SK-N-SH treated with all-trans-retinoic acid at 6 μM for 48 hours (cell line): Measurements from ENCODE around the gene TSHZ2.

Experiments used
- ATAC-seq: fragments of 200-7000 bp; cut with Tn5 transposase; 3 replicates; pipeline ENCODE4 v1.9.1; 2020; ENCODE audit warnings: mild to moderate bottlenecking, moderate library complexity
- ARNTL ChIP-seq: fragments of 450-650 bp; formaldehyde crosslinking; IDR thresholded peaks from 2 replicates; pipeline ENCODE4 v1.5.0; 2020; ENCODE audit warnings: low read depth, mild to moderate bottlenecking, moderate library complexity, borderline replicate concordance
- BACH2 ChIP-seq: fragments of 250-450 bp; sonication (Bioruptor Pico); IDR thresholded peaks from 2 replicates; pipeline ENCODE4 v1.9.0; 2021; ENCODE audit warnings: mild to moderate bottlenecking, borderline replicate concordance
- CREB5 ChIP-seq: fragments of 250-450 bp; sonication (Bioruptor Pico); IDR thresholded peaks from 2 replicates; pipeline ENCODE4 v1.5.1; 2020; ENCODE audit warnings: low read depth, mild to moderate bottlenecking, moderate library complexity
- CSDC2 ChIP-seq: fragments of 250-450 bp; sonication (Bioruptor Pico); IDR thresholded peaks from 2 replicates; pipeline ENCODE4 v1.5.0; 2020; ENCODE audit warnings: mild to moderate bottlenecking, moderate library complexity
- CSRNP3 ChIP-seq: fragments of 250-450 bp; sonication (Bioruptor Pico); IDR thresholded peaks from 2 replicates; pipeline ENCODE4 v1.5.1; 2021; ENCODE audit warnings: mild to moderate bottlenecking, moderate library complexity
- ESRRG ChIP-seq: fragments of 250-450 bp; sonication (Bioruptor Pico); IDR thresholded peaks from 2 replicates; pipeline ENCODE4 v1.6.1; 2021; ENCODE audit warnings: mild to moderate bottlenecking
- GLIS3 ChIP-seq: fragments of 250-450 bp; sonication (Bioruptor Pico); IDR thresholded peaks from 2 replicates; pipeline ENCODE4 v1.5.0; 2020; ENCODE audit warnings: mild to moderate bottlenecking, moderate library complexity
- ISL1 ChIP-seq: fragments of 250-450 bp; sonication (Bioruptor Pico); IDR thresholded peaks from 2 replicates; pipeline ENCODE4 v2.1.2; 2022; ENCODE audit warnings: mild to moderate bottlenecking, moderate library complexity
- OSR1 ChIP-seq: fragments of 250-450 bp; sonication (Bioruptor Pico); IDR thresholded peaks from 2 replicates; pipeline ENCODE4 v1.8.0; 2022; ENCODE audit warnings: moderate library complexity, mild to moderate bottlenecking, inconsistent platforms
- PATZ1 ChIP-seq: fragments of 250-450 bp; sonication (Bioruptor Pico); IDR thresholded peaks from 2 replicates; pipeline ENCODE4 v1.8.0; 2020; ENCODE audit warnings: mild to moderate bottlenecking, moderate library complexity, borderline replicate concordance
- PPARA ChIP-seq: fragments of 250-450 bp; sonication (Bioruptor Pico); IDR thresholded peaks from 2 replicates; pipeline ENCODE4 v1.5.0; 2020; ENCODE audit warnings: mild to moderate bottlenecking, borderline replicate concordance
- RARB ChIP-seq: fragments of 250-450 bp; sonication (Bioruptor Pico); IDR thresholded peaks from 2 replicates; pipeline ENCODE4 v1.8.0; 2021; ENCODE audit warnings: mild to moderate bottlenecking, moderate library complexity
- SNAI2 ChIP-seq: fragments of 250-450 bp; sonication (Bioruptor Pico); IDR thresholded peaks from 2 replicates; pipeline ENCODE4 v1.5.0; 2020; ENCODE audit warnings: mild to moderate bottlenecking, moderate library complexity
- TCF4 ChIP-seq: fragments of 250-450 bp; sonication (Bioruptor Pico); IDR thresholded peaks from 2 replicates; pipeline ENCODE4 v1.8.0; 2021; ENCODE audit warnings: mild to moderate bottlenecking, moderate library complexity, borderline replicate concordance
- TOX ChIP-seq: fragments of 250-450 bp; sonication (Bioruptor Pico); IDR thresholded peaks from 2 replicates; pipeline ENCODE4 v1.8.0; 2021; ENCODE audit warnings: mild to moderate bottlenecking, moderate library complexity, borderline replicate concordance
- TSHZ2 ChIP-seq: fragments of 250-450 bp; sonication (Bioruptor Pico); IDR thresholded peaks from 2 replicates; pipeline ENCODE4 v1.5.0; 2020; ENCODE audit warnings: mild to moderate bottlenecking, moderate library complexity
- ZC3H10 ChIP-seq: fragments of 250-450 bp; sonication (Bioruptor Pico); IDR thresholded peaks from 2 replicates; pipeline ENCODE4 v1.5.1; 2021; ENCODE audit warnings: mild to moderate bottlenecking, moderate library complexity
- ZFP3 ChIP-seq: fragments of 250-450 bp; sonication (Bioruptor Pico); IDR thresholded peaks from 2 replicates; pipeline ENCODE4 v1.5.0; 2020; ENCODE audit warnings: mild to moderate bottlenecking, moderate library complexity
- ZFP30 ChIP-seq: fragments of 450-650 bp; formaldehyde crosslinking; IDR thresholded peaks from 2 replicates; pipeline ENCODE4 v1.5.0; 2022; ENCODE audit warnings: mild to moderate bottlenecking, moderate library complexity
- ZNF565 ChIP-seq: fragments of 450-650 bp; formaldehyde crosslinking; conservative IDR thresholded peaks from 2 replicates; pipeline ENCODE4 v1.5.0; 2020; ENCODE audit warnings: low read depth, mild to moderate bottlenecking, moderate library complexity
- ZNF70 ChIP-seq: fragments of 450-650 bp; formaldehyde crosslinking; IDR thresholded peaks from 2 replicates; pipeline ENCODE4 v1.5.0; 2020; ENCODE audit warnings: mild to moderate bottlenecking, moderate library complexity
- ZNF8 ChIP-seq: fragments of 450-650 bp; formaldehyde crosslinking; IDR thresholded peaks from 2 replicates; pipeline ENCODE4 v1.5.0; 2020; ENCODE audit warnings: mild to moderate bottlenecking, moderate library complexity

The TSHZ2 gene

GRCh38 chr20:53202777-53203176 lies 230.6 kb downstream of the TSHZ2 start:
- no peak for ATAC-seq
- no peak for TF ChIP-seq CREB5 (CRISPR knock-in tag)
- no peak for TF ChIP-seq ESRRG (CRISPR knock-in tag)
- no peak for TF ChIP-seq ZFP3 (CRISPR knock-in tag)
- no peak for TF ChIP-seq OSR1
- no peak for TF ChIP-seq ISL1 (CRISPR knock-in tag)
- TF ChIP-seq TOX (CRISPR knock-in tag): no peak
- TF ChIP-seq ZNF8 (CRISPR knock-in tag): no peak
- no peak for TF ChIP-seq GLIS3
- no peak for TF ChIP-seq ZFP30 (CRISPR knock-in tag)
- TF ChIP-seq SNAI2: no peak
- TF ChIP-seq ARNTL (CRISPR knock-in tag): no peak
- TF ChIP-seq PATZ1: no peak

- no peak for TF ChIP-seq ZC3H10 (CRISPR knock-in tag)
- TF ChIP-seq TCF4 (CRISPR knock-in tag): no peak
- TF ChIP-seq ZNF565 (CRISPR knock-in tag): no peak
- no peak for TF ChIP-seq ZFP3 (CRISPR knock-in tag)
- TF ChIP-seq ZNF70 (CRISPR knock-in tag): no peak
- TF ChIP-seq TOX (CRISPR knock-in tag): no peak
- TF ChIP-seq GLIS3: no peak
- no peak for TF ChIP-seq PPARA (CRISPR knock-in tag)
- no peak for TF ChIP-seq ISL1 (CRISPR knock-in tag)
- no peak for TF ChIP-seq BACH2 (CRISPR knock-in tag)
- TF ChIP-seq OSR1: no peak
- TF ChIP-seq ZFP30 (CRISPR knock-in tag): no peak
- TF ChIP-seq, all 23 proteins: peak for 0
- no peak for ATAC-seq
These were observed 232.9 kb downstream of the TSHZ2 start for GRCh38 chr20:53205046-53205445.

- ATAC-seq: no peak
- TF ChIP-seq ARNTL (CRISPR knock-in tag) (no peak), SNAI2 (no peak), GLIS3 (no peak), PPARA (CRISPR knock-in tag) (no peak), ESRRG (CRISPR knock-in tag) (no peak), RARB (CRISPR knock-in tag) (no peak), TSHZ2 (CRISPR knock-in tag) (no peak), ZNF70 (CRISPR knock-in tag) (no peak), TCF4 (CRISPR knock-in tag) (no peak)
- TF ChIP-seq, all 23 proteins: peak for 0
These were observed 236.1 kb downstream of the TSHZ2 start for GRCh38 chr20:53208110-53208832.

- TF ChIP-seq ZNF8 (CRISPR knock-in tag) (no peak), ZNF70 (CRISPR knock-in tag) (no peak), TOX (CRISPR knock-in tag) (no peak), TCF4 (CRISPR knock-in tag) (no peak), CSRNP3 (CRISPR knock-in tag) (no peak), BACH2 (CRISPR knock-in tag) (no peak), SNAI2 (no peak), GLIS3 (no peak), ZC3H10 (CRISPR knock-in tag) (no peak), CSDC2 (CRISPR knock-in tag) (no peak), ISL1 (CRISPR knock-in tag) (no peak), TSHZ2 (CRISPR knock-in tag) (no peak), PATZ1 (no peak), ESRRG (CRISPR knock-in tag) (no peak)
- no peak for ATAC-seq
These were observed 237.9 kb downstream of the TSHZ2 start for GRCh38 chr20:53210041-53210440.
